Activated naive CD4-positive, alpha-beta T cell treated with anti-CD3 and anti-CD28 coated beads, Interleukin-2, amount 10 ng/mL, durations not matched to agents 5 hours and 36 hours (primary cell): Measurements from ENCODE around the gene RMND5A. TPM values are rescaled to one million over a fixed set of nuclear protein-coding genes. Genes with fewer than 3 reads are reported as not detected.

Experiments
- total RNA-seq, 2 experiments: library from RNA; stranded (reverse); gene quantifications; one replicate each; pipeline ENCODE4 v1.2.3, GENCODE V29; 2021

RMND5A gene, protein sequence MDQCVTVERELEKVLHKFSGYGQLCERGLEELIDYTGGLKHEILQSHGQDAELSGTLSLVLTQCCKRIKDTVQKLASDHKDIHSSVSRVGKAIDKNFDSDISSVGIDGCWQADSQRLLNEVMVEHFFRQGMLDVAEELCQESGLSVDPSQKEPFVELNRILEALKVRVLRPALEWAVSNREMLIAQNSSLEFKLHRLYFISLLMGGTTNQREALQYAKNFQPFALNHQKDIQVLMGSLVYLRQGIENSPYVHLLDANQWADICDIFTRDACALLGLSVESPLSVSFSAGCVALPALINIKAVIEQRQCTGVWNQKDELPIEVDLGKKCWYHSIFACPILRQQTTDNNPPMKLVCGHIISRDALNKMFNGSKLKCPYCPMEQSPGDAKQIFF
- total RNA-seq: 10 to 100 TPM; 27.7 to 29.1 TPM

DNA sequence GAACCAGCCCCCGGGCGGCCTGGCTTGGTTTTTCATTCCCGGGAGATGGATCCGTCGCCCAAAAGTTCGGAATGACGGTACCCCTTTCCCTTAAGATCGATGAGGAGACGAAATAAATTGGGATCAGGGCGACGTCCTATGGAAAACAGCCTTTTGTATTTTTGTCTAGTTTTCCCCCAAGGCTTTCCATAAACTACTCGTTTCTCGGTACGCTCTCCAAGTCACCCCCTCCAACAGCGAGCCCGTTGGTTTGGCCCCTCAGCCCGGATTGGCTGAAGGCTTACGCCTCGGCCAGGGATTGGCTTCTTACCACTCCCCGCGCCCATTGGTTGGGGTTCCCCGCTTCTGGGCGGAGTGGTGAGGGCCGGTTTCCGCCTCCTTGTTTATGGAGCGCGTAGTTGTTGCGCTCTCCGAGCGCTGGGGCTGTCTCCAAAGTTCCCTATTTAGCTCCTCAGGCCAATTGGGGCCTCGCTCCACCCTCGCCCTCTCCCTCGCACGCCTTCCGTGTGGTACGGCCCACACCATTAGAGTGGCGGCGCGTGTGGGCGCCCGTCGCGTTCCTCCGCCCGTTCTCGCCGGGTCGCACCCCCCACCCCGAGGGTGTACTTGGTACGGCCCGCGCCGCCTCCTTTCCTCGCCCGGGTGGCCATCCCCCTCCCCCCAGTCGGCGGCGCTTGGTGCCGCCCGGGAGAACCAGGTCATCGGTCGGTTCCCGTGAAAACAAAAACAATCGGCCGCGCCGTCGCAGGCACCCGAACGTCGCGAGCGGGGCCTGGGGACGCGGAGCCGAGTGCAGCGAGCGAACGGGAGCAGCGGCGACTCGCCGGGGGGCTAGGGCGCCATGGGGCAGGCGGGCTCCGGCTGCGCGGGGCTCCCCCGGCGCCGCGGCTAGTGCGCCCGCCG lies at the start of gene RMND5A:
TSS of gene RMND5A (plus strand) at position 655 of the 903 bp plus-strand sequence. CDS start 377 bp downstream, outside the sequence.

GRCh38 chr2:86790676-86791572 lies 70.8 kb downstream of the RMND5A start, which contains the start of gene CD8A:
Gene CD8A, minus strand, starts transcription at chr2:86790913. Its CDS starts 88 bp downstream, at chr2:86790825.

Other genes starting within 250 kb of the RMND5A start
- 10 to 100 TPM; 49.8 to 55.3 TPM for gene CHMP3, start 156.8 kb upstream of the RMND5A start, total RNA-seq
- 10 to 100 TPM; 13.9 to 14.1 TPM for gene RNF103, start 96.4 kb upstream of the RMND5A start, total RNA-seq
- 1 to 10 TPM; 6.5 to 7.1 TPM for gene CD8A, start 70.6 kb downstream of the RMND5A start, total RNA-seq
- 1 to 10 TPM; 2.6 to 3.0 TPM for gene CD8B, start 141.6 kb downstream of the RMND5A start, total RNA-seq
- gene RGPD1, start 221.8 kb downstream of the RMND5A start, total RNA-seq: 1 to 10 TPM; 1.1 to 1.6 TPM